HepG2 (cell line): Measurements from ENCODE around the gene RIOK3.

Experiments
- CTCF ChIP-seq: sonication (generic); formaldehyde crosslinking; IDR thresholded peaks from 2 replicates; pipeline ENCODE4 v1.5.0; 2020; ENCODE audit warnings: mild to moderate bottlenecking, missing genetic modification reagents, moderate library complexity
- NR2C2 ChIP-seq: sonication (generic); formaldehyde crosslinking; IDR thresholded peaks from 2 replicates; pipeline ENCODE4 v1.4.0; 2020; ENCODE audit warnings: missing genetic modification reagents, mild to moderate bottlenecking, moderate library complexity, borderline replicate concordance
- TERF1 ChIP-seq: sonication (generic); formaldehyde crosslinking; IDR thresholded peaks from 2 replicates; pipeline ENCODE4 v1.8.0; 2022; ENCODE audit warnings: mild to moderate bottlenecking, missing genetic modification reagents, moderate library complexity

- TF ChIP-seq TERF1 (CRISPR knock-in tag) (no peak), CTCF (CRISPR knock-in tag) (no peak), NR2C2 (CRISPR knock-in tag) (no peak)
These were observed 50.9 kb downstream of the RIOK3 start for GRCh38 chr18:23503963-23504344.
